ENCODE data around the gene CHCHD6.

DNA sequence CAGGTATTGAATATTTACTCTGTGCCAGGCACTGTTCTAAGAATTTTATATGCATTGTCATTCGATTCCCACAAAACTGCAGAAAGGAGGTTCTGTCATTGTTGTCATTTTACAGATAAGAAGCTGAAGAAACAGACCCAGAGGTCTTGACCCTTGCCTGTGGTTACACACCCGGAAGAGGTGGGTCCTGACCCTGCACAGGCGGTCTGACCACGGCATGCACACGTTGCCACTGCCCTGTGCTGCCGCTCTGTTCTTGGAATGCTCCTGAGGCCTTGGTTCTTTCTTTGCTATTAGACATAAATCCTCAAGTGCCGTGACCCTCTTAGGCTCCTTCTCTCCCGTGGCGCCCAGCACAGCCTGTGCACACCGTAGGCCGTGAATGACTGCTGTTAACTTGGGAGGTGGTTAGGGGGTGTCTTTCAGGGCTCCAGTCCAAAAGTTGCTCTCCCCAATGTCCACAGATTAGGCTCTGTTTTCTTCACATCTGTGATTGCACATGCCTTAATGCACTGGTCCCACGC, 204.8 kb downstream of the CHCHD6 start:
- TF ChIP-seq, protein P1, sequence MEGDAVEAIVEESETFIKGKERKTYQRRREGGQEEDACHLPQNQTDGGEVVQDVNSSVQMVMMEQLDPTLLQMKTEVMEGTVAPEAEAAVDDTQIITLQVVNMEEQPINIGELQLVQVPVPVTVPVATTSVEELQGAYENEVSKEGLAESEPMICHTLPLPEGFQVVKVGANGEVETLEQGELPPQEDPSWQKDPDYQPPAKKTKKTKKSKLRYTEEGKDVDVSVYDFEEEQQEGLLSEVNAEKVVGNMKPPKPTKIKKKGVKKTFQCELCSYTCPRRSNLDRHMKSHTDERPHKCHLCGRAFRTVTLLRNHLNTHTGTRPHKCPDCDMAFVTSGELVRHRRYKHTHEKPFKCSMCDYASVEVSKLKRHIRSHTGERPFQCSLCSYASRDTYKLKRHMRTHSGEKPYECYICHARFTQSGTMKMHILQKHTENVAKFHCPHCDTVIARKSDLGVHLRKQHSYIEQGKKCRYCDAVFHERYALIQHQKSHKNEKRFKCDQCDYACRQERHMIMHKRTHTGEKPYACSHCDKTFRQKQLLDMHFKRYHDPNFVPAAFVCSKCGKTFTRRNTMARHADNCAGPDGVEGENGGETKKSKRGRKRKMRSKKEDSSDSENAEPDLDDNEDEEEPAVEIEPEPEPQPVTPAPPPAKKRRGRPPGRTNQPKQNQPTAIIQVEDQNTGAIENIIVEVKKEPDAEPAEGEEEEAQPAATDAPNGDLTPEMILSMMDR (IDR thresholded peaks at IDR 0.05) = no peak
- no peak for TF ChIP-seq POLR2A (IDR thresholded peaks at IDR 0.05)
